Osteoblast (primary cell): Measurements from ENCODE around the gene DNAJC16. TPM values are rescaled to one million over a fixed set of nuclear protein-coding genes. Genes with fewer than 3 reads are reported as not detected.
A peak's percentile ranks its signal among the peaks of the same experiment; 100 is the strongest.

ENCODE experiments used
- DNase-seq: peaks from one replicate; pipeline ENCODE4 v3.0.0; 2011; ENCODE audit warnings: low spot score, mixed read lengths; ENCODE audit not compliant: insufficient read length; ENCODE audit errors: missing footprints
- H2AFZ ChIP-seq: 2 replicates; pipeline ENCODE4 v1.6.0; 2011; ENCODE audit warnings: mild to moderate bottlenecking, low read length
- H3K27ac ChIP-seq: 2 replicates; pipeline ENCODE4 v1.5.1; 2011; ENCODE audit warnings: mild to moderate bottlenecking, low read depth, low read length, moderate library complexity
- H3K27me3 ChIP-seq: 2 replicates; pipeline ENCODE4 v1.6.0; 2012; ENCODE audit warnings: mild to moderate bottlenecking, control low read depth, inconsistent platforms, low read length, moderate library complexity; ENCODE audit not compliant: insufficient read depth
- H3K36me3 ChIP-seq: 2 replicates; pipeline ENCODE4 v1.5.1; 2011; ENCODE audit warnings: mild to moderate bottlenecking, low read length, control low read depth, moderate library complexity; ENCODE audit not compliant: insufficient read depth
- H3K4me1 ChIP-seq: 2 replicates; pipeline ENCODE4 v1.5.1; 2011; ENCODE audit warnings: mild to moderate bottlenecking, low read length, control low read depth, moderate library complexity; ENCODE audit not compliant: insufficient read depth
- H3K4me2 ChIP-seq: 2 replicates; pipeline ENCODE4 v1.6.0; 2011; ENCODE audit warnings: mild to moderate bottlenecking, low read length; ENCODE audit not compliant: insufficient read depth
- H3K4me3 ChIP-seq: fragments of 200-600 bp; sonication (generic); 3 replicates; pipeline ENCODE4 v1.5.1; 2012; ENCODE audit warnings: mild to moderate bottlenecking, low read length, inconsistent platforms; ENCODE audit not compliant: insufficient read depth
- H3K79me2 ChIP-seq: 2 replicates; pipeline ENCODE4 v1.6.0; 2012; ENCODE audit warnings: mild to moderate bottlenecking, low read length, control low read depth, inconsistent platforms; ENCODE audit not compliant: insufficient read depth
- H3K9me3 ChIP-seq: 2 replicates; pipeline ENCODE4 v1.5.1; 2011; ENCODE audit warnings: low read depth, low read length, control low read depth
- H4K20me1 ChIP-seq: 2 replicates; pipeline ENCODE4 v1.6.0; 2012; ENCODE audit warnings: mild to moderate bottlenecking, low read length, control low read depth; ENCODE audit not compliant: insufficient read depth
- total RNA-seq: library from RNA; depleted of rRNA; stranded (reverse); fragments of >200 nt; gene quantifications from 2 replicates; pipeline ENCODE4 v1.2.3, GENCODE V29; 2012
- TF ChIP-seq, protein P1 (sequence below): IDR thresholded peaks from 2 replicates; pipeline ENCODE4 v1.5.1; 2011; ENCODE audit warnings: mild to moderate bottlenecking, low read depth, low read length, moderate library complexity; ENCODE audit errors: extremely low read depth

DNAJC16 gene
- total RNA-seq, 1 donor: 19.2 TPM

DNA sequence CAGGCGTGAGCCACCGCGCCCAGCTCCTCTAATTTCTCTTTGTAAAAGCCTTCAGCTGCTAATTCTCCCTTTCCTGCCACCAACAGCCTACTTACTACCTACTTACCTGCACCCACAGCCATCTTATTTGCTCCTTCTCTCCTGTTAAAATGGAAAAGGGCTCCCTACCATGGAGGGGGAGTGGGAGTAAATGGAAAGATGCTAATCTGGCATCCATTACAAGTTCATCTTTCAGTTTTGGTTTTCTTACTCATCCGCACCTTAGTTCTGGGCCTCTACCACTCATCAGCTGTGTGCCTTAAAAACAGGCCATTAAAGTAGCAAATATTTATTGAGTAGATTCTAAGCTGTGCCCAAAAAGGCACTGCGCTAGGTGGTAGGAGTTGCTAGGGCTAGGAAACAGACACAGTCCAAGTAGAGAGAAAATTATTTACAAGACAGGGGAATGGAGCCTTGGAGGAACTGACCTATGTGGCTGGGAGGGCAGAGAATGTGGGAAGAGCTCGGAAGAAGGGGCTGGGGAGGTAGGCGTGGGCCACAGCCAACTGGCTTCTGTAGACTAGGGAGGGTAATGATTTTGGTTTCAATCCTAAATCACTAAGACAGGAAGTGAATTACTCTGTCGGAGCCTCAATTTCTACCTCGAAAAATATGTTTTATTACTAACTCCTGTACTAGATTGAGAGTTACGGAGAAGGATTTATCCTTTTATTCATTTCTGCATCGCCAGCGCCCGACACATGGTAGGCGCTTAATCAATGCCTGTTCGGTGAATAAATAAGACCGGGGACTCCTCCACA is 89.9 kb downstream of the DNAJC16 start:
- peak overlapping the region; percentile 94 for H2AFZ ChIP-seq
- H3K4me2 ChIP-seq: peak overlapping the region; percentile 98
- DNase-seq: no peak
- TF ChIP-seq, protein P1, sequence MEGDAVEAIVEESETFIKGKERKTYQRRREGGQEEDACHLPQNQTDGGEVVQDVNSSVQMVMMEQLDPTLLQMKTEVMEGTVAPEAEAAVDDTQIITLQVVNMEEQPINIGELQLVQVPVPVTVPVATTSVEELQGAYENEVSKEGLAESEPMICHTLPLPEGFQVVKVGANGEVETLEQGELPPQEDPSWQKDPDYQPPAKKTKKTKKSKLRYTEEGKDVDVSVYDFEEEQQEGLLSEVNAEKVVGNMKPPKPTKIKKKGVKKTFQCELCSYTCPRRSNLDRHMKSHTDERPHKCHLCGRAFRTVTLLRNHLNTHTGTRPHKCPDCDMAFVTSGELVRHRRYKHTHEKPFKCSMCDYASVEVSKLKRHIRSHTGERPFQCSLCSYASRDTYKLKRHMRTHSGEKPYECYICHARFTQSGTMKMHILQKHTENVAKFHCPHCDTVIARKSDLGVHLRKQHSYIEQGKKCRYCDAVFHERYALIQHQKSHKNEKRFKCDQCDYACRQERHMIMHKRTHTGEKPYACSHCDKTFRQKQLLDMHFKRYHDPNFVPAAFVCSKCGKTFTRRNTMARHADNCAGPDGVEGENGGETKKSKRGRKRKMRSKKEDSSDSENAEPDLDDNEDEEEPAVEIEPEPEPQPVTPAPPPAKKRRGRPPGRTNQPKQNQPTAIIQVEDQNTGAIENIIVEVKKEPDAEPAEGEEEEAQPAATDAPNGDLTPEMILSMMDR: no peak
- H3K4me1 ChIP-seq: peaks cover 27% of the 10 kb centered on the region
- H3K36me3 ChIP-seq: no peaks in the 10 kb centered on the region
- H4K20me1 ChIP-seq: peaks cover 16% of the 10 kb centered on the region
- H3K9me3 ChIP-seq: no peaks in the 10 kb centered on the region
- peak overlapping the region; percentile 97 for H3K4me3 ChIP-seq
- peaks cover 42% of the 10 kb centered on the region for H3K79me2 ChIP-seq
- peak overlapping the region; percentile 81 for H3K27ac ChIP-seq
- H3K27me3 ChIP-seq: no peaks in the 10 kb centered on the region

DNA sequence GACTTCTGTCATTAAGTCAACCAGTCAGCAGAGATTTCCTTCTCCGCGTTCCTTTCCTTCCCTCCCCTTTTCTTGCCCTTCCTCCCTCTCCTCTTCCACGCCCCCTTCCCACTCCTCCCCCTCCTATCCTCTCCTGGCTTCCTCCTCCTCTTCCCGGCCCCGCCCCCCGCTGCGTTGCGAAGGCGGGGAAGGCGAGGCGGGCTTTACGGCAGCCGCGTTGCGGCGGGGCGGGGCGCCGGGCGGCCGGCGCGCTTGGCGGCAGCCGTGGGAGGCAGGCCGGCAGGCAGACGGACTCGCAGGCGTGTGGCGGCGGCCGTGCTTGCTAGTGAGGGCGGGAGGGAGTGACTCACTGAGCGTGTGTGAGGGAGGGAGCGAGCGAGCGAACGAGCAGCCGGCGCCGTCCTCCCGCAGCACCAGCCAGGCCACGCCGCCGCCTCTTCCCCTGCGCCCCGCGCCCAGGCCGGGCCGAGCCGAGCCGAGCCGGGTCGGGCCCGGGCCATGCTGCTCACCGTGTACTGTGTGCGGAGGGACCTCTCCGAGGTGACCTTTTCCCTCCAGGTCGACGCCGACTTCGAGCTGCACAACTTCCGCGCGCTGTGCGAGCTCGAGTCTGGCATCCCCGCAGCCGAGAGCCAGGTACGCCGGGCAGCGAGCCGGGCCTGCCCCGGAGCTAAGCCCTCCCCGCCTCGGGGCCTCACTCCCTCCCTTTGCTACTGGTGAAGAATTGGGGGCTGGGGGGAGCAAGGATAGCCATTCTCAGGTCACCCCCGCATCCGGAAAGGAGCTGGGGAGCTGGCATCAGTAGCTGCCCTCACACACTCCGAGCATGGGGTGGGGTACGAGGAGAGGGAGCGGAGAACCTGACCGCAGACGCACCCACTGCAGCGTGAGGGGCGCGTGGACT is 90.8 kb downstream of the DNAJC16 start, which contains the start of gene DDI2:
Gene DDI2, plus strand, starts transcription at position 286 of the 904 bp plus-strand sequence. Its CDS starts 213 bp downstream, at position 499.
- DNase-seq: peak; percentile 99
- H3K9me3 ChIP-seq: no peaks in the 10 kb centered on the region
- no peaks in the 10 kb centered on the region for H3K36me3 ChIP-seq
- peak within 1 kb of the TSS; percentile 85 for H3K27ac ChIP-seq
- H3K27me3 ChIP-seq: no peaks in the 10 kb centered on the region
- peak within 1 kb of the TSS; percentile 97 for H3K4me3 ChIP-seq
- H3K4me2 ChIP-seq: peak within 1 kb of the TSS; percentile 98
- H3K79me2 ChIP-seq: peaks cover 50% of the 10 kb centered on the region
- peak within 1 kb of the TSS; percentile 94 for H2AFZ ChIP-seq
- TF ChIP-seq, protein P1: no peak
- H4K20me1 ChIP-seq: peaks cover 23% of the 10 kb centered on the region
- H3K4me1 ChIP-seq: peaks cover 28% of the 10 kb centered on the region

DNA sequence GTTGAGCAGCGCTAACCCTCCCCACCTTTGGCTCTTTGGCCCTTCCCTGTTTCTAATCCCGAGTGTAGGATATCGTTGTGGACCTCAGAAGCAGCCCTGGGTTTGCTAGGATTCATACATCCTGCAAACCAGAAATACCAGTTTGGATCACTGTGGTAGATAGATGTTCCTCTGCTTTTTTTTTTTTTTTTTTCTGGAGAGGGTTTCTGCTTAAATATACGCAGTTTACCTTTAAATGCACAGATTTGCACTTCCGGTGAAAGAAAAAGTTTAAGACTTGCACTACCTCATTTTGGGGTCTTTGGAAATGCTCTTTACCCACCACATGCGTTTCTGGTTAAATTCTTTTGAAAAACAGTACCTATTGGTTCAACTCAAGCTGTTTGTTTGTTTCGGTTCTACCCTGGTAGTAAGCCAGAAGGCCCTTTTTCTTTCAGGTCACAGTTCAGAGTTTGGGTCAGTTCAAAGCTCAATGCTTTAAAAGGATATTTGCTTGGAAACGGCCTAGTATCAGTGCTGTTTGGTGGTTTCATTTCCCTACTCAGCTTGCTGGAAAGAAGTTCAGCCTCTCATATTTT is 91.5 kb downstream of the DNAJC16 start:
- DNase-seq: no peak
- Histone ChIP-seq H3K4me2 (peak overlapping the region; percentile 88), H3K36me3 (no peaks in the 10 kb centered on the region), H4K20me1 (peaks cover 29% of the 10 kb centered on the region), H2AFZ (peak overlapping the region; percentile 91), H3K27ac (peak overlapping the region; percentile 85), H3K9me3 (no peaks in the 10 kb centered on the region), H3K4me3 (peak overlapping the region; percentile 97), H3K4me1 (peaks cover 28% of the 10 kb centered on the region), H3K79me2 (peaks cover 58% of the 10 kb centered on the region), H3K27me3 (no peaks in the 10 kb centered on the region)
- TF ChIP-seq, protein P1: no peak
